ENCODE measurements around the gene TDRD9. TPM values are rescaled to one million over a fixed set of nuclear protein-coding genes. Genes with fewer than 3 reads are reported as not detected.
"Not testable (repeated sequence)": the region's sequence is repeated elsewhere in the genome, so short reads cannot be mapped to it uniquely, and the experiment has no call there.

Gene TDRD9
- total and polyA plus RNA-seq, 2 experiments from 2014 or later: 0.24 TPM; not detected in 1

DNA sequence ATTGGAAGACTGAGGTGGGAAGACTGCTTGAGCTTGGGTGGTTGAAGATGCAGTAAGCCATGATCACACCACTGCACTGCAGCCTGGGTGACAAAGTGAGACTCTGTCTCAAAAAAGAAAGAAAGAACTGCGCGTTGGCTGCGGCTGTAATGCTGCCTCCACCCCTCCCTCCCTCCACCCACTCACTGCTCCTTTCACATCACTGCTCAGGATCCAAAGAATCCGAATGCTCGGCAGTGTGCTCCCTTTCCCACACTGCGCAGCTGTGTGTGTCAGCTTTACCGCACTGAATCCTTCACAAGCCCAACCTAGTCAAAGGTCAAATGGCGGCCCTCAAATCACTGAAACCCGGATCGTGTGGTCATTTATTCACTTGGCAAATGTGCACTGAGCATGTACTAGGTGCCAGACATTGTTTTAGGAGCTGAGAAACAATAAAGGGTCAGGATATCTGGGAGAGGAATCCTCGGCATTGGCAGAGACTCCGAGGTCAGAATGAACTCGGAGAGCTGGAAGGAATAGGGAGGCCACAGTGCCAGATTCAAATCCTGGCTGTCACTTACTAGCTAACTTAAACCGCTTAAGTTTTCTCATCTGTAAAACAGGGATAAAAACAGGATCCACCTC, 11.5 kb upstream of the TDRD9 start:
- no peaks in the 10 kb centered on the region for H3K27me3 ChIP-seq (ENCODE audit: insufficient read depth)
- no peak overlapping the region for H3K4me2 ChIP-seq
- H3K9me2 ChIP-seq (ENCODE audit: insufficient read depth): no peaks in the 10 kb centered on the region
- H3K36me3 ChIP-seq (ENCODE audit: insufficient read depth): peaks cover 17% of the 10 kb centered on the region
- TF ChIP-seq EZH2phosphoT487 (IDR thresholded peaks at IDR 0.05; ENCODE audit: unreplicated experiment) (no peak), JUNB (IDR thresholded peaks at IDR 0.05; ENCODE audit: unreplicated experiment) (no peak)
- Mint-ChIP-seq H3K4me3 (no peak overlapping the region), H3K36me3 (ENCODE audit: low read depth) (peaks cover 29% of the 10 kb centered on the region; the same call in 2 of the 3 replicates), H3K9me3 (no peaks in the 10 kb centered on the region), H3K27ac (no peak overlapping the region; the same call in 1 of the 2 replicates), H3K4me1 (peaks cover 4% of the 10 kb centered on the region; the same call in 2 of the 3 replicates), H3K27me3 (ENCODE audit: insufficient read depth, low read depth, poor library complexity) (no peaks in the 10 kb centered on the region)
- no peak overlapping the region for H3K4me3 ChIP-seq
- DNase-seq (ENCODE audit: low spot score) (no peak), ATAC-seq (no peak)
- peaks cover 15% of the 10 kb centered on the region for H4K20me1 ChIP-seq (replicated peaks; ENCODE audit: insufficient read depth)
- no peak overlapping the region for H3K27ac ChIP-seq (ENCODE audit: low read depth)
- H2AFZ ChIP-seq: no peak overlapping the region
- H3K79me2 ChIP-seq (replicated peaks; ENCODE audit: insufficient read depth): peaks cover 52% of the 10 kb centered on the region
- no peaks in the 10 kb centered on the region for H3K4me1 ChIP-seq (ENCODE audit: insufficient read depth)
- 0 out of 2 replicates have a peak, but pooled peaks cover 3% of the 10 kb centered on the region for H3F3A ChIP-seq (replicated peaks; ENCODE audit: low read depth)

DNA sequence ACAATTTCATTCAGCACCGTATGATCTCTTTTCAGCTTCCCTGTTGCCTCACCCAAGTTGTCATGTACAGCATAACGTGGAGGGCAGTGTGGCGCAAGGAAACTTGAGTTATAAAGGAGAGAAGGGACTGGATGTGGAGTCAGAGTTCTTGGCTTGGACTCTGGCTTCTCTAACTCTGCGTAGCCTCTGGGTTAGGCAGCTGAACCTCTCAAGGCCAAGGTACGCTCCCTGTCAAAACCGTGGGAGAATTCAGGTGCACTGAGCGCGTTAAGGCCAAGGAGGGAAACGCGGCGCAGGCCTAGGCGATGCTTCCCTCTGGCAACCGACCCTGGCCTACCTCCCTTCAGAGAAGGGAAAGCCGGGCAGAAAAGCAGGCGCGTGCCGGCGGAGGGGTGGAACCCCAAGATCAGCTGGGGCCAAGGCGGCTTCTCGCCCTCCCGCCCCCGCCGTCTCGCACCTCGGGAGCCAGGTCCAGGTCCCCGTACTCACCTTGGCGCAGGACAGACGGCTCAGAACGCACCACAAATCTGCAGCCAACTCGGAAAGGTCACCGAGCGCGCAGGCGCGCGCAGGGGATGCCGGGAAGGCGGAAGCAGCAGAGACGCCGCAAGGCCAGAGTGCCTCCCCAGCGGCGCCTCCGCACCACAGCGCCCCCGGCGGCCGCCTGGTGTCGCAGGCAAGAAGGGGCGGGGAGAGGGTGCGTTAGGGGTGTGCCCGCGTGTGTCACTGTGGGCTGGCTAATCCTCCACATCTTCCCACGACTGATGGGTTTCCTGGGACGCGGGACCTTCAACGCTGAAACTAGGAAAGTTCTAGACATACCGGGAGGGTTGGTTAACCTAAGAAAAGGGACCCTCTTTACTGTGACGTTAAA, 7.0 kb upstream of the TDRD9 start:
- H3K4me3 Mint-ChIP-seq: peak overlapping the region; percentile 93
- H3K36me3 Mint-ChIP-seq (ENCODE audit: low read depth): peaks cover 3% of the 10 kb centered on the region; the same call in 1 of the 3 replicates
- Histone ChIP-seq H3K4me2 (peak overlapping the region; percentile 85), H3K9me2 (ENCODE audit: insufficient read depth) (no peaks in the 10 kb centered on the region), H3K4me1 (ENCODE audit: insufficient read depth) (no peaks in the 10 kb centered on the region; the same call in 1 of the 2 replicates), H3K36me3 (ENCODE audit: insufficient read depth) (no peaks in the 10 kb centered on the region; the same call in 1 of the 2 replicates), H3K4me3 (peak overlapping the region; percentile 79), H3F3A (replicated peaks; ENCODE audit: low read depth) (no peaks in the 10 kb centered on the region), H3K79me2 (replicated peaks; ENCODE audit: insufficient read depth) (peaks cover 41% of the 10 kb centered on the region), H4K20me1 (replicated peaks; ENCODE audit: insufficient read depth) (peaks cover 7% of the 10 kb centered on the region), H2AFZ (peak overlapping the region; percentile 99), H3K27me3 (ENCODE audit: insufficient read depth) (no peaks in the 10 kb centered on the region), H3K27ac (ENCODE audit: low read depth) (no peak overlapping the region)
- H3K9me3 Mint-ChIP-seq: no peaks in the 10 kb centered on the region
- H3K27me3 Mint-ChIP-seq (ENCODE audit: insufficient read depth, low read depth, poor library complexity): no peaks in the 10 kb centered on the region
- H3K4me1 Mint-ChIP-seq: peaks cover 8% of the 10 kb centered on the region; the same call in 2 of the 3 replicates
- peak overlapping the region; percentile 86 for H3K27ac Mint-ChIP-seq
- DNase-seq (ENCODE audit: low spot score) (peak; percentile 88), ATAC-seq (peak; percentile 98)
- TF ChIP-seq CREB1 (CRISPR knock-in tag; IDR thresholded peaks at IDR 0.05; ENCODE audit: low read depth) (peak; percentile 75), JUNB (IDR thresholded peaks at IDR 0.05; ENCODE audit: unreplicated experiment) (no peak), POLR2AphosphoS5 (IDR thresholded peaks at IDR 0.05; ENCODE audit: low read depth) (peak; percentile 92), ZNF114 (CRISPR knock-in tag; IDR thresholded peaks at IDR 0.05) (no peak)
- TF ChIP-seq, protein P1, sequence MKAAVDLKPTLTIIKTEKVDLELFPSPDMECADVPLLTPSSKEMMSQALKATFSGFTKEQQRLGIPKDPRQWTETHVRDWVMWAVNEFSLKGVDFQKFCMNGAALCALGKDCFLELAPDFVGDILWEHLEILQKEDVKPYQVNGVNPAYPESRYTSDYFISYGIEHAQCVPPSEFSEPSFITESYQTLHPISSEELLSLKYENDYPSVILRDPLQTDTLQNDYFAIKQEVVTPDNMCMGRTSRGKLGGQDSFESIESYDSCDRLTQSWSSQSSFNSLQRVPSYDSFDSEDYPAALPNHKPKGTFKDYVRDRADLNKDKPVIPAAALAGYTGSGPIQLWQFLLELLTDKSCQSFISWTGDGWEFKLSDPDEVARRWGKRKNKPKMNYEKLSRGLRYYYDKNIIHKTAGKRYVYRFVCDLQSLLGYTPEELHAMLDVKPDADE (IDR thresholded peaks at IDR 0.05): peak; percentile 80
- TF ChIP-seq, protein P2, sequence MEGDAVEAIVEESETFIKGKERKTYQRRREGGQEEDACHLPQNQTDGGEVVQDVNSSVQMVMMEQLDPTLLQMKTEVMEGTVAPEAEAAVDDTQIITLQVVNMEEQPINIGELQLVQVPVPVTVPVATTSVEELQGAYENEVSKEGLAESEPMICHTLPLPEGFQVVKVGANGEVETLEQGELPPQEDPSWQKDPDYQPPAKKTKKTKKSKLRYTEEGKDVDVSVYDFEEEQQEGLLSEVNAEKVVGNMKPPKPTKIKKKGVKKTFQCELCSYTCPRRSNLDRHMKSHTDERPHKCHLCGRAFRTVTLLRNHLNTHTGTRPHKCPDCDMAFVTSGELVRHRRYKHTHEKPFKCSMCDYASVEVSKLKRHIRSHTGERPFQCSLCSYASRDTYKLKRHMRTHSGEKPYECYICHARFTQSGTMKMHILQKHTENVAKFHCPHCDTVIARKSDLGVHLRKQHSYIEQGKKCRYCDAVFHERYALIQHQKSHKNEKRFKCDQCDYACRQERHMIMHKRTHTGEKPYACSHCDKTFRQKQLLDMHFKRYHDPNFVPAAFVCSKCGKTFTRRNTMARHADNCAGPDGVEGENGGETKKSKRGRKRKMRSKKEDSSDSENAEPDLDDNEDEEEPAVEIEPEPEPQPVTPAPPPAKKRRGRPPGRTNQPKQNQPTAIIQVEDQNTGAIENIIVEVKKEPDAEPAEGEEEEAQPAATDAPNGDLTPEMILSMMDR (conservative IDR thresholded peaks at IDR 0.05; ENCODE audit: low read depth in 2 of 2): peak; percentile 81 to 91

DNA sequence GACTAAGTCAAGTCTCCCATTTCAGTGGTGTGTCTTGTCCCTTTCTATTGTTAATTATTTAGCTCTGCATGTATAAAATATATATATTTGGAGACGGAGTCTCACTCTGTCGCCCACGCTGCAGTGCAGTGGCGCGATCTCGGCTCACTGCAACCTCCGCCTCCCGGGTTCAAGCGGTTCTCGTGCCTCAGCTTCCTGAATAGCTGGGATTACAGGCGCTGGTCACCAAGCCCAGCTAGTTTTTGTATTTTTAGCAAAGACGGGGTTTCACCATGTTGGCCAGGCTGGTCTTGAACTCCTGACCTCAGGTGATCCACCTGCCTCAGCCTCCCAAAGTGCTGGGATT, 6.4 kb upstream of the TDRD9 start:
- not testable (repeated sequence) for H3K9me2 ChIP-seq (ENCODE audit: insufficient read depth); DNase-seq (ENCODE audit: low spot score); H3K27me3 ChIP-seq (ENCODE audit: insufficient read depth); H3K4me1 Mint-ChIP-seq; H3K4me1 ChIP-seq (ENCODE audit: insufficient read depth); H4K20me1 ChIP-seq (replicated peaks; ENCODE audit: insufficient read depth); H3K27ac ChIP-seq (ENCODE audit: low read depth); H3K36me3 ChIP-seq (ENCODE audit: insufficient read depth); H3K27me3 Mint-ChIP-seq (ENCODE audit: insufficient read depth, low read depth, poor library complexity); H3K27ac Mint-ChIP-seq; ATAC-seq; H3K36me3 Mint-ChIP-seq (ENCODE audit: low read depth); H3K9me3 Mint-ChIP-seq; H3F3A ChIP-seq (replicated peaks; ENCODE audit: low read depth)
- Histone ChIP-seq H3K4me2 (peak overlapping the region; percentile 85), H3K4me3 (peak overlapping the region; percentile 79), H3K79me2 (replicated peaks; ENCODE audit: insufficient read depth) (peaks cover 37% of the 10 kb centered on the region), H2AFZ (peak overlapping the region; percentile 99)
- H3K4me3 Mint-ChIP-seq: peak overlapping the region; percentile 93

Measured in GM23338 (cell line).